HG03521 (cell line): ENCODE results near the gene TRAPPC5.
"Not testable (repeated sequence)": the region's sequence is repeated elsewhere in the genome, so short reads cannot be mapped to it uniquely, and the experiment has no call there.

Experiments used
- ATAC-seq: cut with Tn5 transposase; IDR thresholded peaks from one replicate; pipeline ENCODE4 v1.9.1; 2021; ENCODE audit warnings: mild to moderate bottlenecking, moderate library complexity; ENCODE audit not compliant: unreplicated experiment

TRAPPC5 gene

DNA sequence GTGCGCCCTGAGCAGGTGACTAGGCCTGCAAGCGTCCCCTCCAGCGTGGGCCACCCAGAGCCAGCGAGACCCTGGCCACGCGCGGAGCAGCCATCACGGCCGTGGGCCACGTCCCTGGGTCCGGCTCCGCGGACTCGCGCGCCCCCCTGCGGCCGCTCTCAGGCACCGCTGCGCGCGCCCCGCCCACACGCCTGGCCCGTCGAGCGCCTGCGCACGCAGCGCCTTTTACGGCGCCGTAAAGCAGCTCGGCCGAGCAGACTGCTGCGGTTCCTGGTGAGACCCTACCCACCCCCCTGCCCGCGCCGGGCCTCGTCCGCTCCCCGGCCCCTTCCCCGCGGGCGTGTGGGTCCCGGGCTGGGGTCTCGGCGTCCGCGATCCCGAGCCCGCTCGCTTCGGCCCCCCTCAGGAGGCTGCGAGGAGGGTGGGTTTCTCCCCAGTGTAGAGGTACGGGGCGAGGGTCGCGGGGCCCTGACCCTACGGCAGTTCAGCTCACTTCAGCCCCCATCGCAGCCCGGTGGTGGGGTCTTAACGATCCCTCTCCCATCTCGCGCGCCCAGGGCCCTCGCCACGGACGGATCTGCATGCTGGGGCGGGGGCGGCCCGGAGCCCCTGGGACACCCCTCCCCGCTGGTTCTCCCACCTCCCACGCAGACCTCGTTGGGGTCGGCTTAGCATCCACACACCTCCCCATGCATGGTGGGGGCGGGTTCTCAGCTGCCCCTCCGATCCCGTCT is at the start of gene TRAPPC5:
Gene TRAPPC5 (plus strand): TSS at position 228 of the 734 bp plus-strand sequence. CDS start 1,421 bp downstream, outside the sequence.
- ATAC-seq: peak; percentile 63

DNA sequence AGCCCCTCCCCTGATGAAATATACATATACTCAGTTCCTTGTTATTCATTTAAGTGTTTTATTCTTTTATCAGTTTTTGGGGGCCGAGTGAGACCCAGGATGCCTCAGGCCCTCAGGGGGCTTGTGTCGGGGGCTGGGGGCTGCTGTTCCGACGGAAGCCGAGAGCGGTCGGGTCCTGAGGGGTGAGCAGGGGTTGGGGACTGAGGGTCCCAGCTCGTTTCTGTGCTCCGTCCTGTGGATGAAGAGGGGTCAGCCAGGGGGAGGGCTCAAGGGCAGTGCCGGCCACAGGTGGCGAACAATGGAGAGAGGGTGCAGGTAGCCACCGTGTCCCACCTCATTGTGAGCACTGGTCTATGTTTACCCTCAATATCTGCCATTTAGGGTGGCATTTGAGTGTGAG is 49.1 kb upstream of the TRAPPC5 start:
- ATAC-seq: no peak

DNA sequence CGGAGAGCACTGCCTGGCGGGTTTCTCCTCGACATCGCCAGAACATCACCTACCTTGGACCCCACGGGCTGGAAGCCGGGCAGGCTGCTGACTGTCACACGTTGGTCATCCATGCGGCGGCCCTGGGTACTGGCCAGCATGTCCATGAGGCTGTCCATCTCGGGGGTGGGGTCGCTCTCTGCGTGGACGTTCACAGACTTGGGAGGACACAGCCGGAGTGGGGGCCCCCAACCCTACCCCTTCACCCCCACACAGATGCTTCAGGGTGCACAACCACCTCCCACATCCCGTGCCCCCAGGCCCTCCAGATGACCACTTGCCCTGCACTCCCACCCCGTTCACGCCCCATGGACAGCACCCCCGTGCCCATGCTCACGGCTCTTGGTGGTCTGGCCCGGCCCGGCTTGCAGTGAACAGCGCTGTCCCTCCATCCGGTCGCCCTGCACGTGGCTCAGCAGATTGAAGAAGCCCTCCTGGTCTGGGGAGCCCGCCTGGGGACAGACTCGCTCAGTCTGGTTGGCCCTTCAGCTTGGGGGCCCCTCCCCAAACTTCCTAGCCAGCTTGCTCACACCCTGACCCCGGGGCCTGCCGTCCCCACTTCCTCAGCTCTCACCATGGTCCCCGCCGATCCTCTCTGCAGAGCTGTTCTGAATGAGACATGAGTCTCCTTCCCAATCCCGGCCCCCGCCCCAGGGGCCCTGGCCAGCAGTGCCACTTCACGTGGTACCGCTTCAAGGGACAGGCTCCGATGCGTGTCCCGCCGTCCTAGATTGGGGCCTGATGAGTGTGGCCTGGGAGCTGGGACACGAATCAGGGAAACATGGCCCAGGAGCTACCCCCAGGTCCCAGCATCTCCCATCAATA is 48.1 kb upstream of the TRAPPC5 start:
- no peak for ATAC-seq

DNA sequence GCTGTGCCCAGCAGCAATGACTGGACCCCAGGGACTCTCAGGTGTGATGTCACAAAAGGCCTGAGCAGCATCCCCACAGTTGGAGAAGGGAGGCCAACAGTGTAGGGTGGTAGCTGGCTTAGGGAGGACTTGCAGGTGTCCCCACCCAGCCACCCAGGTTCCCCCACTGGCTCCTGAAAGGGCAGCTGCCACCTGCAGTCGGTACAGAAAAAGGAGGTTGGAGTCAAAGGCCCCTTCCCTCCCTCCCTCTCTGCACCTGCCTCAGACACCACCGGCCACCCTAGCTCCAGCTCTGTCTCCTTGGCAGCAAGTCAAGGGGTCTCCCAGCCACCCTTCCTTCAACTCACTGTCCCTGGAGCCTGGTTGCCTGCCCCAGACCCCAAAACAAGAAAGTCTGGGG is 46.9 kb upstream of the TRAPPC5 start, which contains the start of gene PCP2:
Gene PCP2 (minus strand): TSS at position 22 of the 400 bp plus-strand sequence. CDS start 262 bp downstream, outside the sequence.
- ATAC-seq: no peak

DNA sequence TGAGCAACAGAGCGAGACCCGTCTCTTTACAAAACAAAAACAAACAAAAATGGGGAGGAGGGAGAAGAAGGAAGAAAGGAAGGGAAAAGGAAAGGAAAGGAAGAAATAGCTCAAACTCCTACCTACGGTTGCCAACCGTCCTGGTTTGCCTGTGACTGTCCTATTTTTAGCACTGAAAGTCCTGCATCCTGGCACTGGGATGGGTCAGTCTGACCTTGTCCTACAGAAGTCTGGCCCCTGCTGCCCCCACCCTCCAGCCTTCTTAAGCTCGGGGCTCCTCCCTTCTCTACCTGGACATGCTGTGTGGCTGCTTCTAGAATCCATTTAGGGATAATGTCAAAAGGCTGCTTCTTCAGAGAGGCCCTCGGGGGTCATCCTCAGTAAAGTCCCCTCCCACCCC is 45.0 kb upstream of the TRAPPC5 start:
- ATAC-seq: no peak

DNA sequence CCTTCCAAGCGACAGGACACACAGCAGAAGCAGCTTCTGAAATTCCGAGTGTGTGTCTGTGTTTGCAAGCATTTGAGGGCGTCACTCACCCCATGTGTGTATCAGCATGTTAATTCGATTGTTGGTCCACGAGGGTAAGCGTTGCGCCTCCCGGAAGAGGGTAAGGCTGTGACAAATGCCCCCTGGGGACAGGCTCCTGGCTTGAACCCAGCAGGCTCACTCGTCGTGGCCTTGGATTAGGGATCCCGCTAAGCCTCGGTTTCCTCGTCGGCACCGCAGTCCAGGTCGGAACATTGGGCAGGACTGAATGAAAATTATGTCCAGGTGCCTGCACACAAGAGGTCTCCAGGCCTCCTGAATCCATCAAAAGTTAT is 44.3 kb upstream of the TRAPPC5 start:
- no peak for ATAC-seq

DNA sequence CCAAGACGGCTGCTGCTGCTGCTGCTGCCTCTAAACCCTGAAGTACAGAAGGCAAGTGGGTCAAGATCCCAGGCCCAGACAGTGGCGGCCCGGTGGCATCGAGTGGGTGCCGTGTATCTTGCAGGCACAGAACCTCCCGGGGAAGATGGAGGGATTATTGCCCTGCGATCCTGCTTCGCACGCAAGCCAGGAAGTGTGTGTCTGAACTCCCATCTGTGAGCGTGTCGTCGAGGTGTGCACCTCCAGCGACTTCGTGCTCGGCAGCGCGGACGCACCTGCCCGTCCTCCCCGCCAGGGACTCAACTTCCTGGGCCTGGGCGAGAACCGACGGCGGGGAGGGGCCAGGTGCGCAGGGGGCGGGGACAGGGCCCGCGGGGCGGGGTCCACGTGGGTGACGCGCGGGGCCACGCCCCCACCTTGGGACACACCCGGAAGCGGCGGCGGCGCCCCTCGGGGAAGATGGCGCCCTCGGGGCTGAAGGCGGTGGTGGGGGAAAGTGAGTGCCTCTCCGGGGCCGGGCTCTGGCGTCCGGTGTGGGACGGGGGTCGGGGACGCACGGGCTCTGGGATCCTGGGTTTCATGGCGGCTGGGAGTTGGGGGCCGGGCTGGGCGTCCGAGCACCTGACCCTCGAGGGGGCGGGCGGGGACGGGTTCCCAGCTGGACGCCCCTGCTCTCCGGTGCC is 43.8 kb upstream of the TRAPPC5 start, which contains the start of gene STXBP2:
Gene STXBP2 (plus strand): TSS at position 420 of the 683 bp plus-strand sequence. CDS start 40 bp downstream, at position 460.
- peak; percentile 74 for ATAC-seq

DNA sequence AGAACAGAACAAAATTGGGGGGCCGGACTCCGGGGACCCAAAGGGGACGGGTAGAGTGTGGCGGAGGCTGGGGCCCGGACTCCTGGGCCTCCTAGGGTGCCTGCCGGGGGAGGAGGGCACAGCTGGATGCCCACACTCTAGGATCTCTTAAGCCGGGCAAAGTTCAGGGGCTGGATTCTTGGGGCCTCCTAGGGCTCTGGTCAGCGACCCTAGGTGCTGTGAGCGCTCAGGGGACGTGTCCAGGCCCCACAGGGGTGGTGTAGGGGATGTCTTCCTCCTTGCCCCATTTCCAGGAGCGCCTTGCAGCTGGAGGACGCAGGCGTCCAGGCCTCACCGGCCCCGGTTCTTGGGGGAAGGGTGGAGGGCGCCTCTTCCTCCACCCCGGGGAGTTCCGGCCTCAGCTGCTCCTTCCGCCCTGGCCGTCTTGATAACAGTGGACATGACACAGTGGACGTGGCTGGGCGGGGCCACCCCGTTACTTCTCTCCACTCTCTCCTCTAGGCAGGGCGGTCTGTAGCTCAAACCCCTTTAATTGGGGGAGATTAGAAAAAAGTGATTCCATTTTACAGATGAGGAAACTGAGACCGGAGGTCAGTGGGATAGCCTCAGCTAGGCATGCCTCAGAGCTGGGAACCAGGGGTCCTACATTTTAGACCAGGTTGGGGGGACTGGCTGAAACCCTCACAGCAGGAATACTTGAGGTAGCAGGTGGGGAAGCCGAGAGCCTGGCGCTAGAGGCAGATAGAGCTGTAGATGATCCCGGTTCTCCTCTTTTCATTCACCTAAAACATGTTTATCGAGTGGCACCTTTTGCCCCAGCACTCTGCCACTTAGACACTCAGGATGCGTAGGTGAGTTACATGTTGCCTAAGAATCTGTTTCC is 43.0 kb upstream of the TRAPPC5 start:
- peak; percentile 8 for ATAC-seq

DNA sequence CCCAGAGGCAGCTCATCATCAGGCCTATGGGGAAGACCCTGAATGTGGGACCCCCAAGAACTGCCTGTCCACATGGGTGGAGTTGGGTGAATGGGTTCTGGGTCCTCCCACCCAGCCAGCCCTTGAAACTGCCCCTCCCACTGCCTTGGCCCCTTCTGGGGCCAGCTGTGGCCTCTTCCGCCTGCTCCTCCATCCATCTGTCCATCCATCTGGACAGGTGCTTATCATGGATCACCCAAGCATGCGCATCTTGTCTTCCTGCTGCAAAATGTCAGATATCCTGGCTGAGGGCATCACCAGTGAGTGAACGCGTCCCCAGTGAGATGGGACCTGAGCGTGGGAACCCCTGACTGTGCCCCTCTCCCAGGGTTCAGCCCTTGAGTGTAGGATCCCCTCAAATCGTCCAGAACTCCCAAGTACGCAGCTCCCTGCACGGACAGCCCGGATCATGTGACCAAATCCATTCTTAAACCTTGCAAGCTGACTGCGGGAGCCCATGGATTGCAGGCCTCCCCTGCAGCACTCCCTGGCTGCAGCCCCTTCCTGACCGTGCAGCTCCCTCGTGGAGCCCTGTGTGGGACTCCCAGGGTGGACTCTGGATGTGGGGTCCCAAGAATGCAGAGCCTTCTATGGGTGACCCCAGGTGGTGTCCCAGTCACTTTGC is 41.7 kb upstream of the TRAPPC5 start:
- no peak for ATAC-seq

DNA sequence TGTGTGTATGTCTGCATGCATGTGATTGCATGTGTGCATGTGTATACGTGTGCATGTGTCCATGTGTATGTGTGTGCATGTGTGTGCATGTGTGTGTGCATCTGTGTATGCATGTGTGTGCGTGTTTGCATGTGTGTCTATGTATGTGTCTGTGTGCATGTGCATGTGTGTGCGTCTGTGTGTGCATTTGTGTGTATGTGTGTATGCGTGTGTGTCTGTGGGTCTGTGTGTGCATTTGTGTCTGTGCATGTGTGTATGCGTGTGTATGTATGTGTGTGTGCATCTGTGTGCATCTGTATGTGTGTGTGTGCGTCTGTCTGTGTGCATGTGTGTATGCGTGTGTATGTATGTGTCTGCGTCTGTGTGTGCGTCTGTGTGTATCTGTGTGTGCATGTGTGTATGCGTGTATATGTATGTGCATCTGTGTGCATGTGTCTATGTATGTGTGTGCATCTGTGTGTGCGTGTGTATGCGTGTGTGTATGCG is 40.7 kb upstream of the TRAPPC5 start:
- no peak for ATAC-seq

DNA sequence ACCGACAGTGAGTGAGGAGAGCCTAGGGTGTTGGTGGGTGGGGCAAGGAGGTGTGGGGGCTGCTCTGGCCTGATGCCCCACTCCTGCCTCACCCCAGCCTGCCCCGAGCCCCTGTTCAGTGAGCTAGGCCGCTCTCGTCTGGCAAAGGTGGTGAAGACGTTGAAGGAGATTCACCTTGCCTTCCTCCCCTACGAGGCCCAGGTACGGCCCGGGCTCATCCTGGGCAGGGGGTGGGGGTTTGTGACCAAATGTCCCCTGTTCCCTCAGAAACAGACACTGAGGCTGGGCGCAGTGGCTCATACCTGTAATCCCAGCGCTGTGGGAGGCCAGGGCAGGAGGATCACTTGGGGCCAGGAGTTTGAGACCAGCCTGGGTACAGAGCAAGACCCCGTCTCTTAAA is 39.8 kb upstream of the TRAPPC5 start:
- no peak for ATAC-seq

DNA sequence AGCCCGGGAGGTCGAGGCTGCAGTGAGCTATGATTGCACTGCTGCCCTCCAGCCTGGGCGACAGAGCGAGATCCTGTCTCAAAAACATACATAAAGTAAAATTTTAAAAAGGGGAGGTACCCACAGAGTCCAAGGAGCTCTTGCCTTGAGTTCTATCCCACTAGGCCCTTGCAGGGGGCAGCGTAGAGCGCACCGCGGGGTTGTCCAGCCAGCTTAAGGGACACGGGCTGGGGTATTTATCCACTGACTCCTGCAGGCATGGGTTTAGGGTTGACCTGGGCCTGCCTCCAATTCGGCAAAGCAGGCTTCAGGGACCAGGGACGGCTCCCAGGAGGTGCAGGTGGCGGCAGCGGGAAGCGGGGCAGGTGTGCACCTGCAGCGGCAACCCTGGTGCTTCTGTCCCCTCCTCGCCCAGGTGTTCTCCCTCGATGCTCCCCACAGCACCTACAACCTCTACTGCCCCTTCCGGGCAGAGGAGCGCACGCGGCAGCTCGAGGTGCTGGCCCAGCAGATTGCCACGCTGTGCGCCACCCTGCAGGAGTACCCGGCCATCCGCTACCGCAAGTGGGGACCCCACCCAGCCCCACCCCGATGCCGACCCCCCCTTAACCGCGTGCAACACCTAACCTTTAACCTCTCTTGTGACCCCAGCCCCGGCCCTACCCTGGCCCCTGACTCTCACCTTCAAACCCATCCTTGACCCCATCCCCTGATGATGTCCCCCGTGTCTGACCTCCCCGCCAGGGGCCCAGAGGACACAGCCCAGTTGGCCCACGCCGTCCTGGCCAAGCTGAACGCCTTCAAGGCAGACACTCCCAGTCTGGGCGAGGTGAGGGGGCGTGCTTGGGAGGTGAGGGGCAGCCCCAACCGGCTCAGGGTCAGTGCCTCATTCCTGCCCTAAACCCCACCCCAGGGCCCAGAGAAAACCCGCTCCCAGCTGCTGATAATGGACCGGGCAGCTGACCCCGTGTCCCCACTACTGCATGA is 39.0 kb upstream of the TRAPPC5 start:
- no peak for ATAC-seq

DNA sequence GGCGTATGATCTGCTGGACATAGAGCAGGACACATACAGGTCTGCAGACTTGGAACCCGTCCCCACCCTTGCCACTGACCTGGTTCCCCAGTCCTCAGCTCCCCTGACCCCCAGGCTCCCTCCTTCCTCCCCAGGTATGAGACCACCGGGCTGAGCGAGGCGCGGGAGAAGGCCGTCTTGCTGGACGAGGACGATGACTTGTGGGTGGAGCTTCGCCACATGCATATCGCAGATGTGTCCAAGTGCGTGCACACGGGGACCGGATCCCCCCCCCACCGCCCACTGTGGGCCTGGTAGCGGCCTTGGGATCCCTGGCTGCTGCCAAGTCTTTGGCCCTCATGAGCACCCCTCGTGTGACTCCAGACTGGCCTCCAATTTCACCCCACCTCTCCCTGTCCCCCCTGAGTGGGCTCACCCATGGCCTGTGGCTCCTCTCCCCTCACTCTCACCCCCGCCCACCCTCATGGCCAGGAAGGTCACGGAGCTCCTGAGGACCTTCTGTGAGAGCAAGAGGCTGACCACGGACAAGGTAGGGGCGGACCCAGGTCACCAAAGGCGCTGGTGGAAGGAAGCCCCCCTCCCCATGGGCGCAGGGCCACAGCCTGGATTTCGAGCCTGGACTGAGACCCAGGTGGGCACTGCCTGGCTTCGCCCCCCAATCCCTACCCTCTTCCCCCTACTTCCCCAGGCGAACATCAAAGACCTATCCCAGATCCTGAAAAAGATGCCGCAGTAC is 38.2 kb upstream of the TRAPPC5 start:
- ATAC-seq: no peak

DNA sequence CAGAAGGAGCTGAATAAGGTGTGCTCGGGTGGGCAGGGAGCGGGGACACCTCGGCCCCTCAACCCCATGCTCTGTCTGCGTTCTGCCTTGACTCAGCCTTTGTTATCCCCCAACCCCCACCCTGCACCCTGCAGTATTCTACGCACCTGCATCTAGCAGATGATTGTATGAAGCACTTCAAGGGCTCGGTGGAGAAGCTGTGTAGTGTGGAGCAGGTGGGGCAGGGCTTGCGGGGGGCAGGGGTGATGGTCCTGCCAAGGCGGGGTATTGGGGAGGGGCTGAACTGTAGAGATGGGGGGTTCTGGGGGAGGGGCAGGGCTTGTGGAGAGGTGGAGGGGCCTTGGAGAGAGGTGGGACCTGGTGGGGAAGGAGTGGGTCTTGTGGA is 37.6 kb upstream of the TRAPPC5 start:
- no peak for ATAC-seq

DNA sequence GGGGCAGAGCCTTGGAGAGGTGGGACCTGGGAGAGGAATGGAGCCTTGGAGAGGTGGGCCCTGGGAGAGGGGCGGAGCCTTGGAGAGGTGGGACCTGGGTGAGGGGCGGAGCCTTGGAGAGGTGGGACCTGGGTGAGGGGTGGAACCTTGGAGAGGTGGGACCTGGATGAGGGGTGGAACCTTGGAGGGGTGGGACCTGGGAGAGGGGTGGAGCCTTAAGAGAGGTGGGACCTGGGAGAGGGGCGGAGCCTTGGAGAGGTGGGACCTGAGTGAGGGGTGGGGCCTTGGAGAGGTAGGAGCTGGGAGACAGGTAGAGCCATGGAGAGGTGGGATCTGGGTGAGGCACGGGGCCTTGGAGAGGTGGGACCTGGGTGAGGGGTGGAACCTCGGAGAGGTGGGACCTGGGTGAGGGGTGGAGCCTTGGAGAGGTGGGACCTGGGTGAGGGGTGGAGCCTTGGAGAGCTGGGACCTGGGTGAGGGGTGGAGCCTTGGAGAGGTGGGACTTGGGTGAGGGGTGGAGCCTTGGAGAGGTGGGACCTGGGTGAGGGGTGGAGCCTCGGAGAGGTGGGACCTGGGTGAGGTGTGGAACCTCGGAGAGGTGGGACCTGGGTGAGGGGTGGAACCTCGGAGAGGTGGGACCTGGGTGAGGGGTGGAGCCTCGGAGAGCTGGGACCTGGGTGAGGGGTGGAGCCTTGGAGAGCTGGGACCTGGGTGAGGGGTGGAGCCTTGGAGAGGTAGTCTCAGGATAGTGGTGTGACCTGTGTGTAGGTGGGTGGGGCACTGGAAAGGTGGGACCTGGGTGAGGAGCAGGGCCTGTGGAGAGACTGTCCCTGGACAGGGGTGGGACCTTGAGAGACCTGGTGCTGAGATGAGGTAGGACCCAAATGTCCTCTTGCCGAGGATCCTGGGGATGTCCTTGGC is 36.7 kb upstream of the TRAPPC5 start:
- ATAC-seq: not testable (repeated sequence)

DNA sequence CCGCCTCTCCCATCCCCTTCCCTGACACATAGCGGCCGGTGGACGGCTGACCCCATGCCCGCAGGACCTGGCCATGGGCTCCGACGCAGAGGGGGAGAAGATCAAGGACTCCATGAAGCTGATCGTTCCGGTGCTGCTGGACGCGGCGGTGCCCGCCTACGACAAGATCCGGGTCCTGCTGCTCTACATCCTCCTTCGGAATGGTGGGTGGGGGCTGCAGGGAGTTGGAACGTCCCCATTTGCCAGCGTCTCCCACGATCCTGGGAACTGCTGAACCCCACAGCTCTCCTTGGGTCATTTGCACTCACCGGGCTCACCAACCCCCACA is 36.1 kb upstream of the TRAPPC5 start:
- no peak for ATAC-seq

DNA sequence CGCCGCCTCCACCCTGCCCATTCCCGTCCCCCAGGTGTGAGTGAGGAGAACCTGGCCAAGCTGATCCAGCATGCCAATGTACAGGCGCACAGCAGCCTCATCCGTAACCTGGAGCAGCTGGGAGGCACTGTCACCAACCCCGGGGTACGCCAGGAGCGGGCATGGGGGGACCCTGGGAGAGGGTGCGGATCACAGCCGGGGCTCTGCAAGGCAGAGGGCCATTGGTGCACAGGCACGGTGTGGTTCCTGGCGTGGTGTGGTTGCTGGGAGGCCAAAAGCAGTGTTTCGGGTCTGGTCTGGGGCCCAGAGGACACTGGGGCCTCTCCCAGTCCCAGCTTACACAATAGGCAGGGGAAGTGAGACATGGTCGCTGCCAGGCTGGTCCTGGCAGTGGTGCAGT is 35.5 kb upstream of the TRAPPC5 start:
- ATAC-seq: no peak
